Left lung (tissue), 10 donors: ENCODE data around the gene ENO4. TPM values are rescaled to one million over a fixed set of nuclear protein-coding genes. Genes with fewer than 3 reads are reported as not detected.

Experiments
- ATAC-seq: fragments of 200-7000 bp; cut with Tn5 transposase; one replicate; pipeline ENCODE4 v1.9.1; 2020; ENCODE audit warnings: moderate library complexity
- DNase-seq, 4 donors: peaks; one replicate each; pipeline ENCODE4 v3.0.0-alpha.2; 2013 to 2020
- H3K27ac ChIP-seq, 2 donors: fragments of 200-600 bp; sonication (generic) in 1 of 2; one replicate each; pipeline versions ENCODE4 v1.5.0 to v1.8.0; 2020 to 2021
- H3K27me3 ChIP-seq, 2 donors: fragments of 200-600 bp; sonication (generic) in 1 of 2; one replicate each; pipeline versions ENCODE4 v1.5.0 to v1.8.0; 2020 to 2021
- H3K36me3 ChIP-seq, 2 donors: fragments of 200-600 bp; sonication (generic) in 1 of 2; one replicate each; pipeline versions ENCODE4 v1.5.0 to v1.8.0; 2020 to 2021
- H3K4me1 ChIP-seq, 2 donors: fragments of 200-600 bp; one replicate each; pipeline ENCODE4 v1.8.0; 2021
- H3K4me3 ChIP-seq, 2 donors: fragments of 200-600 bp; sonication (generic) in 1 of 2; one replicate each; pipeline versions ENCODE4 v1.5.0 to v1.8.0; 2020 to 2021; ENCODE audit warnings: mild to moderate bottlenecking in 1 of 2
- H3K9me3 ChIP-seq, 2 donors: fragments of 200-600 bp; sonication (generic) in 1 of 2; one replicate each; pipeline versions ENCODE4 v1.5.0 to v1.8.0; 2020 to 2021
- intact Hi-C, 2 donors: fragments of 100-400 bp; cut with DNase I; formaldehyde crosslinking; loops; one replicate each; pipeline versions ENCODE4 v1.11.2 to v1.14.2; 2022
- polyA plus RNA-seq, 6 donors: library from polyadenylated mRNA; unstranded; fragments of 120-200 nt; gene quantifications; one replicate each; pipeline ENCODE4 v1.2.1, GENCODE V29; 2013; ENCODE audit not compliant: insufficient read length in 6 of 6
- total RNA-seq, 2 donors: library from RNA; stranded (reverse); fragmentation: NEBNext Ultra II Directional; extraction: Animal tissue kit (Norgen Biotek cat#: 25700); gene quantifications; one replicate each; pipeline ENCODE4 v1.2.1, GENCODE V29; 2021
- TF ChIP-seq, protein P1 (sequence below), 2 donors: fragments of 200-600 bp; sonication (generic) in 1 of 2; IDR thresholded peaks; one replicate each; pipeline versions ENCODE4 v1.5.0 to v1.8.0; 2021; ENCODE audit warnings: antibody characterized with exemption in 2 of 2
- donor health status: DM: no; HTN: yes; CAD: no.
- donor health status: DM: no; HTN: no; CAD: no.

Gene ENO4
- total and polyA plus RNA-seq, 8 donors = 0.50 to 4.4 (median 3.0) TPM

GRCh38 chr10:116829711-116830110 lies 19.6 kb upstream of the ENO4 start:
- H3K27ac ChIP-seq = no peak overlapping the region
- intact Hi-C loops = no loop called here
- H3K9me3 ChIP-seq = no peaks in the 10 kb centered on the region
- H3K4me1 ChIP-seq = no peaks in the 10 kb centered on the region
- TF ChIP-seq, protein P1, sequence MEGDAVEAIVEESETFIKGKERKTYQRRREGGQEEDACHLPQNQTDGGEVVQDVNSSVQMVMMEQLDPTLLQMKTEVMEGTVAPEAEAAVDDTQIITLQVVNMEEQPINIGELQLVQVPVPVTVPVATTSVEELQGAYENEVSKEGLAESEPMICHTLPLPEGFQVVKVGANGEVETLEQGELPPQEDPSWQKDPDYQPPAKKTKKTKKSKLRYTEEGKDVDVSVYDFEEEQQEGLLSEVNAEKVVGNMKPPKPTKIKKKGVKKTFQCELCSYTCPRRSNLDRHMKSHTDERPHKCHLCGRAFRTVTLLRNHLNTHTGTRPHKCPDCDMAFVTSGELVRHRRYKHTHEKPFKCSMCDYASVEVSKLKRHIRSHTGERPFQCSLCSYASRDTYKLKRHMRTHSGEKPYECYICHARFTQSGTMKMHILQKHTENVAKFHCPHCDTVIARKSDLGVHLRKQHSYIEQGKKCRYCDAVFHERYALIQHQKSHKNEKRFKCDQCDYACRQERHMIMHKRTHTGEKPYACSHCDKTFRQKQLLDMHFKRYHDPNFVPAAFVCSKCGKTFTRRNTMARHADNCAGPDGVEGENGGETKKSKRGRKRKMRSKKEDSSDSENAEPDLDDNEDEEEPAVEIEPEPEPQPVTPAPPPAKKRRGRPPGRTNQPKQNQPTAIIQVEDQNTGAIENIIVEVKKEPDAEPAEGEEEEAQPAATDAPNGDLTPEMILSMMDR (IDR thresholded peaks at IDR 0.05) = no peak
- no peaks in the 10 kb centered on the region for H3K27me3 ChIP-seq
- ATAC-seq (no peak), DNase-seq (no peak)
- H3K36me3 ChIP-seq = no peaks in the 10 kb centered on the region
- H3K4me3 ChIP-seq = no peak overlapping the region

DNA sequence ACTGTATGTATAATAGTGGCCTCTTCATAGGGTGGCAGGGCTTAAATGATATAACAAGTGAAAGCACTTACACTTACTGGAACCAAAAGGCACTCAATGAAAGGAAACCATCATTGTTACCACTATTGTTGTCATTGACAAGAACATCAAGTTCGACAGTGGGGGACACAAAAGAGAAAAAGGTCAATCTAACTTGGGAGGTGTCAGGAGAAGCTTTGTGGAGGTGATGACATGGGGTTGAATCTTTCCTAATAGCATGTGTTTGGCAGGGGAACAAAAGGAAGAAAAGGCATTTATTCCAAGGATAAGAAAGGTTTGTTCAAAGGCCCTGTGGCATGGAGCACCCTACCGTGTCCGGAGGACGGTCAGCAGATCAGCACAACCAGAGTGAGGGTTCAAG lies 18.2 kb upstream of the ENO4 start:
- Histone ChIP-seq H3K9me3 (no peaks in the 10 kb centered on the region), H3K27ac (no peak overlapping the region), H3K4me1 (no peaks in the 10 kb centered on the region), H3K27me3 (peaks cover 0 to 3% of the 10 kb centered on the region in 2 donors), H3K4me3 (no peak overlapping the region), H3K36me3 (no peaks in the 10 kb centered on the region)
- no peak for ATAC-seq
- TF ChIP-seq, protein P1 (IDR thresholded peaks at IDR 0.05) = no peak
- no peak for DNase-seq
- intact Hi-C loops = no loop called here

- Histone ChIP-seq H3K27ac (no peak overlapping the region), H3K9me3 (no peaks in the 10 kb centered on the region), H3K36me3 (no peaks in the 10 kb centered on the region), H3K4me1 (no peaks in the 10 kb centered on the region), H3K27me3 (peaks cover 0 to 5% of the 10 kb centered on the region in 2 donors), H3K4me3 (no peak overlapping the region)
- TF ChIP-seq, protein P1 (IDR thresholded peaks at IDR 0.05) = no peak
- intact Hi-C loops = no loop called here
- DNase-seq (no peak), ATAC-seq (no peak)
Measured at GRCh38 chr10:116831790-116832189, 17.5 kb upstream of the ENO4 start.

- no peaks in the 10 kb centered on the region for H3K4me1 ChIP-seq
- ATAC-seq (no peak), DNase-seq (peak in 1 of 4 donors; percentile 53)
- H3K27ac ChIP-seq = no peak overlapping the region
- H3K9me3 ChIP-seq = no peaks in the 10 kb centered on the region
- H3K4me3 ChIP-seq = no peak overlapping the region
- TF ChIP-seq, protein P1 (IDR thresholded peaks at IDR 0.05) = no peak
- no peaks in the 10 kb centered on the region for H3K36me3 ChIP-seq
- H3K27me3 ChIP-seq = peaks cover 0 to 5% of the 10 kb centered on the region in 2 donors
- intact Hi-C loops = no loop called here
Measured at GRCh38 chr10:116833986-116834985, 15.0 kb upstream of the ENO4 start.

- H3K27me3 ChIP-seq = peaks cover 0 to 5% of the 10 kb centered on the region in 2 donors
- DNase-seq (no peak), ATAC-seq (no peak)
- intact Hi-C loops = no loop called here
- TF ChIP-seq, protein P1 (IDR thresholded peaks at IDR 0.05) = no peak
- H3K36me3 ChIP-seq = no peaks in the 10 kb centered on the region
- H3K27ac ChIP-seq = no peak overlapping the region
- no peaks in the 10 kb centered on the region for H3K9me3 ChIP-seq
- H3K4me3 ChIP-seq = no peak overlapping the region
- no peaks in the 10 kb centered on the region for H3K4me1 ChIP-seq
Measured at GRCh38 chr10:116835658-116836057, 13.6 kb upstream of the ENO4 start.
